ENCODE data around the gene EZH1.
"Not testable (repeated sequence)": the region's sequence is repeated elsewhere in the genome, so short reads cannot be mapped to it uniquely, and the experiment has no call there.

Gene EZH1

DNA sequence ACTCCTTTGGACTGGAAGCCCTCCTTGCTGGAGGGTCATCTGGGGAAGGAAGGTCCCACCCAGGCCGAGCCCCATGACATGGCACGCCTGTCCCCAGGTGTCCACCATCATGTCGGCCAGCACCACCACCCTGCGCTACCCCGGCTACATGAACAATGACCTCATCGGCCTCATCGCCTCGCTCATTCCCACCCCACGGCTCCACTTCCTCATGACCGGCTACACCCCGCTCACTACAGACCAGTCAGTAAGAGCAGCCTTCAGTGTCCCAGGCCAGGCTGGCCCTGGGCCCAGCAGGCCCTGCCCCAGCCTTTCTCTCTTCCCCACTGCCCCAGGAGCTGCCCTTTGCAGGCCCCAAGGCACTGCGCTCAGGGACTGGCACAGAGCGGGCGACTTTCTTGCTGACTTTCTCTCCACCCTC lies 79.2 kb downstream of the EZH1 start:
- DNase-seq: no peak

DNA sequence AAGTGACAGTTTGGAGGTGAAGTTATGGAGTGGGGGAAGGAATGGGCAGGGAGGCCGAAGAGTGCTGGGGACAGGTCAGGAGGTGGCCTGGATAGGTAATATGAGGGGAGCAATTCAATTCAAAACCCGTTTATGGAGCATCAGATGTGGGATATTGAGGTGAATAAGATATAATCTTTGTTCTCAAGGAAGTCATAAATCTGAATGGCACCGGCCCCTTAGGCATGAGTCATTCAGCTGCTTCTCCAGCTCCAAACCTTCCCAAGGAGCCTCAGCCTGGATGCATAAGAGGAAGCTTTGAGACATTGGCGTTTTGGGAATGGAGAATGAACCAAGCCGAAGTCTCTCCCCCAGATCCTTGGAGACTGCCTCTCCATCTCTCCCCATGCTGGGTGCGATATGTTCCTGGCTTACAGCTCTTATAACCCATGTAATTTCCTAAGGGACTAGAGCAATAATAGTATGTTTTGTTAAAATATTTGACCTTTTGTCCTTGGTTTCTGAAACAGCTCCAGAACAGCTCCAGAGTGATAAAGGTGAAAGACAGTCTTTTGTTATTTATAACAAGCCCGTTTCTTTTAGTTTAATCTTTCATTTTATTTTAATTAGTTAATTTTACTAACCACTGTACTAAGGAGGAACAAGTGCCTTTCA lies 84.0 kb downstream of the EZH1 start:
- DNase-seq: no peak

DNA sequence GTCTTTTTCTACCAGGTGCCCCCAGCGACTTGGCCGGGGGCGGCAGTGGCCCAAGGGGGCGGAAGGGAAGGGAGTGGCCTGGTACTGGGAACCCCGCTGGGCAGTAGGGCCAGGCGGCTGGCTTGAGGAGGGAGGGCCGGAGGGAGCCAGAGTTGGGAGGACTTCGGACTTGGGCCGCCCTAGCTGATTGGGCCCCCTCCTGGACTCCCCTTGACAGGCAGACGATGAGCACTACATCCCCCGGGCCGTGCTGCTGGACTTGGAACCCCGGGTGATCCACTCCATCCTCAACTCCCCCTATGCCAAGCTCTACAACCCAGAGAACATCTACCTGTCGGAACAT lies 84.9 kb downstream of the EZH1 start:
- not testable (repeated sequence) for DNase-seq

DNA sequence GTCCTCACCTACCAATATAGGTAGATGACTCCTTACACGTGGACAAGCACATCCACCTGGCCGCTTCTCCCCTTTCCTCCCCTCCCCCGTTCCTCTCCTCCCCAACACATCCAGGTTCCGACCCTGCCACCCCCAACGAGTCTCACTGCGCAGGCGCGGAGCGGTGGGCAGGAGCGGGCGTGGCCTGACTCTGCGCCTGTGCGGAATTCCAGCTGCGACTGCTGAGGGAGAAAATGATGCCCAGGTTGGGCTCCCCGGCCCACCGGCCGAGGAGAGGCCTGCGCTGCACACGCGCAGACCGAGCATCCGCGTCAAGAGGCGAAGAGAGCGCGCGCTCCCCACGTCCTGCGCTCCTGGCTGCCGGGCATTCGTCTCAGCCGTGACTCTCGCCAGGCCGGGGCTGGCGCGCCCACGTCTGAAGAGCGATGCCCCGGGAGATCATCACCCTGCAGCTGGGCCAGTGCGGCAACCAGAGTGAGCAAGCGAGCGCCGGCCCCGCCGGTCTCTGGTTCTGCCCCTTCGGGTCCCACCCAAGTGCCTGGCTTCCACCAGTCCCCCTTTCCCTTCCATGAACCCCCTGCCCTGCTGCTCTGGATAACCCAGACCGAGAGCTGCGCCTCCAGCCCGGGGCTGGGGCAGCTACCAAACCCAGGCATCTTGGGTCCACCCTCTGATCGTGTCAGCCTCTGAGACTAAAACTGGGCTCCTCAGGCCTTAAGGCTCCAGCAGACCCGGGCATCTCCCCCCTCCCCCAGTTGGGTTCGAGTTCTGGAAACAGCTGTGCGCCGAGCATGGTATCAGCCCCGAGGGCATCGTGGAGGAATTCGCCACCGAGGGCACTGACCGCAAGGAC lies 85.5 kb downstream of the EZH1 start, which contains the start of gene TUBG2:
TSS of gene TUBG2 (plus strand) at position 206 of the 853 bp plus-strand sequence. CDS start at position 426, 220 bp downstream.
- DNase-seq: peak; percentile 78

DNA sequence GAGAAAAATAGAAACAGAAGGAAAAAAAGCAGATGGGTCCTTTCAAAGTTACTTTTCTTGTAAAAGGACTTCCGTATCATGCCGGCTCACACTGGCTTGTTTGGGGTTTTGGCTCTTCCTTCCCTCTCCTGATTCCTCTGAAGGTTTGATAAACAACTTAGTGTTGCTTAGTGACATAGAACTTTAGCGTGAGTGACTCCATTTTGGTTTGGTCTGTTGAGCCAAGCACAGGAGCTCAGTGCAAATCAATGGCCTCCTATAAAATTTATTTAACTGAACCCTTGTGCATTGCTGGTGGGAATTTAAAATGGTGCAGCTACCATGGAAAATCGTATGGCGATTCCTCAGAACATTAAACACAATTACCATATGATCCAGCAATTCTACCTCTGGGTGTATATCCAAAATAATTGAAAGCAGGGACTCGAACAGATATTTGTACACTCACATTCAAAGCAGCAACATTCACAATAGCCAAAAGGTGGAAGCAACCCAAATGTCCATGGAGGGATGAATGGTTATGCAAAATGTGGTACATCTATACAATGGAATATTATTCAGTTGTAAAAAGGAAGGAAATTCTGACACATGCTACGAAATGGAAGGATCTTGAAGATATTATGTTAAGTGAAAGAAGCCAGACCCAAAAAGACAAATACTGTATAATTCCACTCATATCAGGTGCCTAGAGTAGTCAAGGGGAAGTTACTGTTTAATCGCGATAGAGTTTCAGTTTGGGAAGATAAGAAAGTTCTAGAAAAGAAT lies 86.8 kb downstream of the EZH1 start:
- DNase-seq: no peak

DNA sequence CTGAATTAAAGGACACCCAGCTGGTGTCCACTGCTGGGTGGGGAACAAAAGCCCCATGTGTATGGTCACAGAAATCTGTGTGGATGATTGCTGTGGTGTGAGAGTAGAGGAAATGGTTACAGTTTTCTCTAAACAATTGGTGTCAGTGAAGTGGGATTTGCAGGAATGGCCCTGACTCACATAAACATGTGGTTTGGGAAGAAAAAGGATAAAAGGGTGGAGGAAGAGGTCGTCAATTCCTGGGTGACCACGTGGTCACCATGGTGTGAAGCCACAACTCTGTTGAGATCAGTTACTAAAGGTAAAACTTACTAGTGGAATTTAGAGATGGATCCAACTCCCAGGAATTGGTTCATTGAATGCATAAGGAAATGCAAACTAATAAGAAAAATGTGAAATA lies 89.3 kb downstream of the EZH1 start:
- DNase-seq: no peak

DNA sequence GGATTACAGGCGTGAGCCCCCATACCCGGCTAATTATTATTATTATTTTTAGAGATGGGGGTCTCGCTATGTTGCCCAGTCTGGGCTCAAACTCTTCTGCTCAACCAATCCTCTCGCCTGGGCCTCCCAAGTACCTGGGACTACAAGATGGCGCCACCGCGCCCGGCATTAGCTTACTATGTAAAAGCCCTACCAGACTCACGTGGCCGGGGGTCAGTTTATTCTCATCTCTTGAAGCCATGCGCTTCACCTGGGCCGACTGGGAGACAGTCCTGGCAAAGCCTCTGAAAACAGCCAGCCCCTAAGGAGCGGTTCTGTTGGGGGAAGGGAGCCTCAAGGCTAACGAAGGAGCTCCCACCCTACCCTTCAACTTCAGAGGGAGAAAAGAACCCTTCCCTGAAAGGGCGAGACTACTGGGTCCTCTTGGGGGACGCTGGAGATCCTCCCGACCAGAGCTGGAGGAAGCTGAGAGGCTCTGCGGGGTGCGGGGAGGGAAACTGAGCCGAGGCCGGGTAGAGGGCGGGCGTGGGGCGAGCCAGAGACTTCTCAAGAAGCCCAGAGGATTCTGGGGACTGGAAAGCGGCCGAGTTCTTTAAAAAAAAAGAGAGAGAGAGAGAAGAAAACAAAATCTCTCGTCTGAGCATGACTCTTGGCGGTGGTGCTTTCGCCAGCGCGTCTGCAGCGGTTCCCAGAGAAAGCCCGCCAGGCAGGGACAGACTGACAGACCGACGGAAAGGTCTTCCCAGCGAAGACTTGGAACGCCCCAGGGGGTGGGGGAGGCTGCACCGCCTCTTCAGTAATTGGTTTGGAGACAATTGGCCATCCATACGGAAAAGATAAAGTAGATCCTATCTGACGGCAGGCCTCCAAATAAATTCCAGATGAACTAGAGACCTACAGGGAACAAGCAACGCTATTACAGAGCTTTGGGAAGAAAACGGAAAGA lies 91.4 kb downstream of the EZH1 start:
- DNase-seq: no peak

DNA sequence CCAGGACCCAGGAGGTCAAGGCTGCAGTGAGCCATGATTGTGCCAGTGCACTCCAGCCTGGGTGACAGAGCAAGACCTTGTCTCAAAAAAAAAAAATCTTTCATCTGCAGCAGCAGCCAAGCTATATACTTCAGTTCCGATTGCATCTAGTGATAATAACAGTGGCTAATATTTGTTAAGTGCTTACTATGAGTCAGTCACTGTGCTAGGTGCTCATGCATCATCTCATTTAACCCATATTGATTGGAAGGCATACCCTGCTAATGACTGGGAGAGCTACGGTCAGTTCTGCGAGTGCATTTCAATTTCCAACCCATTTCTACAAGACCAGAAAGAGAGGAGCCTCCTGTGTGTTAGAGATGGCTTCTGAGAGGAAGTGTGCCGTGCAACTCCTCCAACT lies 93.4 kb downstream of the EZH1 start:
- DNase-seq: no peak

All from NCI-H1417 treated with DMSO at 0.1 percent for 48 hours (cell line).